HG03103 (cell line): Measurements from ENCODE around the gene TCF7L1.
"Not testable (repeated sequence)": the region's sequence is repeated elsewhere in the genome, so short reads cannot be mapped to it uniquely, and the experiment has no call there.

ENCODE experiments used
- ATAC-seq: cut with Tn5 transposase; IDR thresholded peaks from one replicate; pipeline ENCODE4 v1.9.1; 2021; ENCODE audit warnings: low read depth; ENCODE audit not compliant: unreplicated experiment

The TCF7L1 gene

DNA sequence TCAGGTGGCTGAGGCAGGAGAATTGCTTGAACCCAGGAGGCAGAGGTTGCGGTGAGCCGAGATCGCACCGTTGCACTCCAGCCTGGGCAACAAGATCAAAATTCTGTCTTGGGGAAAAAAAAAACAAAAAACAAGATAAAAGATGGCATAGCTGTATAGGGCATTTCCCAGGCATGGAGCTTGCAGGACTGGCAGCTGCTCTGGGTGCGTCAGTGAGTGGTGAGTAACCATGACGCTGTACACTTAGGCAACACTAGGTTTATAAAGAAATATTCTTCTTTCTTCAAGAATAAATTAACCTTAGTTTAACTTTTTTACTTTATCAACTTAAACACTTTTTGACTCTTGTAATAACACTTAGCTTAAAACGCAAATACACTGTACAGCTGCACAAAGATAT is 179.2 kb downstream of the TCF7L1 start:
- ATAC-seq = no peak

DNA sequence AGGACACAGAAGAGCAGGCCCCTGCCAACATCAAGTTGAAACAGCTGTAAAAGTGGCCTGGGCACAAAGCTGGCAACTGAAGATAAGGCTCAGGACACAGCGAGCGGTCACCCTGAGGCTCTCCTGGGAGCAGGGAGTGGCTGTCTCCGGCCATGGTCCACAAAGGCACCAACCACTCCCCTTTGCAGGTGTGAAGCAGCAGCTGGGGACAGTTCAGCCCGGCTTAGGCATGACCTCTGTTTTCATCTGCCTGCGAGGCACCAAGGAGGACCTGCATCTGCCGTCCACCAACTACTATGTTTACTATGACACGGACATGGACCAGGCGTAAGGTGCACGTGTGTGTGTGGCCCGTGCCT is 181.7 kb downstream of the TCF7L1 start:
- ATAC-seq = no peak

- not testable (repeated sequence) for ATAC-seq
Observed at GRCh38 chr2:85315921-85316320, 182.7 kb downstream of the TCF7L1 start.

- no peak for ATAC-seq
Observed at GRCh38 chr2:85318222-85319074, 185.3 kb downstream of the TCF7L1 start.

- no peak for ATAC-seq
Observed at GRCh38 chr2:85319796-85320195, 186.6 kb downstream of the TCF7L1 start.

GRCh38 chr2:85323351-85323987 is 190.3 kb downstream of the TCF7L1 start:
- no peak for ATAC-seq

- ATAC-seq = not testable (repeated sequence)
Observed at GRCh38 chr2:85323988-85324367, 190.8 kb downstream of the TCF7L1 start.

- no peak for ATAC-seq
Observed at GRCh38 chr2:85324639-85325465, 191.7 kb downstream of the TCF7L1 start.

- ATAC-seq = no peak
Observed at GRCh38 chr2:85325466-85325811, 192.2 kb downstream of the TCF7L1 start.

GRCh38 chr2:85326406-85327159 is 193.4 kb downstream of the TCF7L1 start:
- ATAC-seq = peak; percentile 39

DNA sequence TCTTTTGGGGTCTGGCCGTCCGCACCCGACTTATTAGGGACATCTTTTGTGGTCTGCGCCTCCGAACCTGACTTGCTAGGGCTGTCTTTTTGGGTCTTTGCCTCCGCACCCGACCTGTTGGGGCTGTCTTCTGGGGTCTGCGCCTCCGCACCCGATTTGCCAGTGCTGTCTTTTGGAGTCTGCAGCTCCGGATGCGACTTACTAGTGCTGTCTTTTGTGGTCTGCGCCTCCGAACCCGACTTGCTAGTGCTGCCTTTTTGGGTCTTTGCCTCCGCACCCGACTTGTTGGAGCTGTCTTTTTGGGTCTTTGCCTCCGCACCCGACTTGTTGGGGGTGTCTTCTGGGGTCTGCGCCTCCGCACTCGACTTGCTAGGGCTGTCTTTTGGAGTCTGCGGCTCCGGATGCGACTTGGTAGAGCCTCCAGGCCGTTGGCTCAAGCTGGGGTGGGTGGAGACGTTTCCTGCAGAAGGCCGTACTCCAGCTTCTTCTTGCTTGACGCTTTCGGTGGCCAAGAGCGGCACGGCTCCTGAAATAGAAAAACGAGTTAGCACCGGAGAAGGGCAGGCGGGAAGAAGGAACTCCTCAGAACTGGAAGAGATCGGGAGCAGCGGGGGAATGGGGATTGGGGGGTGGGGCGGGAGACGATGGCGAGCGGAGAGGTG is 194.1 kb downstream of the TCF7L1 start:
- ATAC-seq = no peak

DNA sequence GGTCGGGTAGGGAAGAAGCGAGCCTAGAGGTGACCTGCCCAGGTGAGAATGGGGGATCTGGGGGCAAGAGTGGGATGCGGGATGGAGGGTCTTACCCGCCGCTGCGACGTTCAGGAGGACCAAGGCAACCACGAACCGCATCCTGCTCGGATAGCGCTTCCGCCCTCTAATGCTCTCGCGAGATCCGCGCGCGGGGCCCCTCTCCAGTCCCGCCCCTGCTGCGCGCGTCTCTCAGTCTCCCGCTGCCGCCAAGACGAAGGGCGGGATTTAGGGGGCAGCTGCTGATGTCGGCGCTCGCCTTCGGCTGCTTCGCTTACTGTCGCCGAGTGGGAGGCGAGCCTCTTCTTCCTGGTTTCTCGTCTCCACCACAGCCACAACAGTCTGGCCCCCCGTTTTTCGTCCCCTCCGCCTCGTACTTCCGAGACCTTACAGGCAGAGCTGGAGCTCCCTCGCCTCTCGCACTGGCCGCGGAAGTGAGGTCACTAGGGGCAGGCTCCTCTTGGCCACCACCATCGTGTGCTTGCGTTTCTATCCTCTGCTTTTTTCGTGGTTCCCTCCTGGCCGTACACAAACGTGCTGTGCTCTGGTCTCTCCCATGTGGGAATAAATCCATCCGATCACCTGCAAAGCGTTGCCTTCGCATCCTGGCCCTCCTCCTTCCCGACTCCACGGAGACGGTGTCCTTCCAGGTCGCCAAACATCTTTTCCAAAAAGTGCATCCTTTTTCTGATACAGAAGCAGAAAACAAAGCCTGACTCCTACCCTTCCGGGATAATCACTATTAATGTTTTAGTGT is 194.8 kb downstream of the TCF7L1 start, which contains the start of gene TGOLN2:
TGOLN2 (minus strand) TSS at position 168 of the 796 bp plus-strand sequence; CDS start at position 141, 27 bp downstream.
- ATAC-seq = peak; percentile 79

- ATAC-seq = no peak
Observed at GRCh38 chr2:85329181-85329651, 196.0 kb downstream of the TCF7L1 start.

GRCh38 chr2:85329701-85330100 is 196.5 kb downstream of the TCF7L1 start:
- not testable (repeated sequence) for ATAC-seq

GRCh38 chr2:85330839-85331636 is 197.8 kb downstream of the TCF7L1 start:
- ATAC-seq = no peak

- ATAC-seq = not testable (repeated sequence)
Observed at GRCh38 chr2:85333877-85334276, 200.7 kb downstream of the TCF7L1 start.

DNA sequence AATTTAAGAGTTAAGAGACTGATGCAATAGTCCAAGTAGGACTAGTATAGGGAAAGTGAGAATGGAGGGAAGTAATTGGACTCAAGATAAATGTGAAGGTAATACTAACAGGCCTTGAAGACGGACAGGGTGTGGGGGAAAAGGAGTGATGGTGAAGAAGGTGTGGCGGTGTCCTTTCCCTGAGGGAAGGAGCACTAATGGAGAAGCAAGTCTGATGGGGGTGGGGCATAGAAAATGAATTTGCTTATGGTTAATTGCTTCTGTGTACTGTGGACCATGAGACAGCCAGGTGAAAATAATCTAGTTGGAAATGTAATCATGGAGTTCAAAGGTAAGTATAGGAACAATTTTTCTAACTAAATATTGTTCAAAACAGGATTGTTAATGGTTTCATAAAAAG is 201.7 kb downstream of the TCF7L1 start:
- no peak for ATAC-seq
